Measurements from ENCODE around the gene ADGRG2. TPM values are rescaled to one million over a fixed set of nuclear protein-coding genes. Genes with fewer than 3 reads are reported as not detected.

ADGRG2 gene
- polyA plus RNA-seq, 1 experiment = 0.04 TPM

DNA sequence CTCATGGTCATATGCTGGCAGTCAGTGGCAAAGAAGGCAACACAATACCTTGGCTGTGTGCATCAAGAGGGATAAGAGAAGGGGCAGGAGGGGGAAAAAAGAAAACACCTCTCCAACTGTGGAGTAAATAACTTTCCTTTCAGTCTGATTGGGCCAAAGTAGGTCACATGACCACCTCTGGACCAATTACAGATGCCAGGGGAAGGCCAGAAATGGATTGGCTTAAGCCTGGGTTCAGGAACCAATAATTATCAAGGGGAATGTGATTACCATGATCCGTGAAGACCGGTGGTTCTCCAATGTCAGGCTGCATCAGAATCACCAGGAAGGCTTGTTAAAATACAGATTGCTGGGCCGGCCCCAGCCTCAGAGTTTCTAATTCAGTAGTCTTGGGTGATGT lies 7.4 kb upstream of the ADGRG2 start:
- Histone ChIP-seq H3K4me3 (ENCODE audit: low read depth, low read length) (no peak overlapping the region), H3K27ac (ENCODE audit: low read depth, low read length) (no peak overlapping the region), H3K9me3 (ENCODE audit: control insufficient read depth, insufficient read depth, low read length) (no peaks in the 10 kb centered on the region), H3K27me3 (ENCODE audit: control insufficient read depth, insufficient read depth, low read length) (no peaks in the 10 kb centered on the region)
- ChIA-PET POLR2A (no interaction called here), CTCF (no interaction called here)
- TF ChIP-seq, protein P1, sequence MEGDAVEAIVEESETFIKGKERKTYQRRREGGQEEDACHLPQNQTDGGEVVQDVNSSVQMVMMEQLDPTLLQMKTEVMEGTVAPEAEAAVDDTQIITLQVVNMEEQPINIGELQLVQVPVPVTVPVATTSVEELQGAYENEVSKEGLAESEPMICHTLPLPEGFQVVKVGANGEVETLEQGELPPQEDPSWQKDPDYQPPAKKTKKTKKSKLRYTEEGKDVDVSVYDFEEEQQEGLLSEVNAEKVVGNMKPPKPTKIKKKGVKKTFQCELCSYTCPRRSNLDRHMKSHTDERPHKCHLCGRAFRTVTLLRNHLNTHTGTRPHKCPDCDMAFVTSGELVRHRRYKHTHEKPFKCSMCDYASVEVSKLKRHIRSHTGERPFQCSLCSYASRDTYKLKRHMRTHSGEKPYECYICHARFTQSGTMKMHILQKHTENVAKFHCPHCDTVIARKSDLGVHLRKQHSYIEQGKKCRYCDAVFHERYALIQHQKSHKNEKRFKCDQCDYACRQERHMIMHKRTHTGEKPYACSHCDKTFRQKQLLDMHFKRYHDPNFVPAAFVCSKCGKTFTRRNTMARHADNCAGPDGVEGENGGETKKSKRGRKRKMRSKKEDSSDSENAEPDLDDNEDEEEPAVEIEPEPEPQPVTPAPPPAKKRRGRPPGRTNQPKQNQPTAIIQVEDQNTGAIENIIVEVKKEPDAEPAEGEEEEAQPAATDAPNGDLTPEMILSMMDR (IDR thresholded peaks at IDR 0.05; ENCODE audit: low read depth, low read length) = no peak
- no peak for DNase-seq (ENCODE audit: low read depth, low spot score)

- POLR2A ChIA-PET = no interaction called here
- TF ChIP-seq, protein P1 (IDR thresholded peaks at IDR 0.05; ENCODE audit: low read depth, low read length) = no peak
- no peaks in the 10 kb centered on the region for H3K9me3 ChIP-seq (ENCODE audit: control insufficient read depth, insufficient read depth, low read length)
- CTCF ChIA-PET = no interaction called here
- H3K27ac ChIP-seq (ENCODE audit: low read depth, low read length) = no peak overlapping the region
- H3K4me3 ChIP-seq (ENCODE audit: low read depth, low read length) = no peak overlapping the region
- DNase-seq (ENCODE audit: low read depth, low spot score) = no peak
- peaks cover 9% of the 10 kb centered on the region for H3K27me3 ChIP-seq (ENCODE audit: control insufficient read depth, insufficient read depth, low read length)
Measured at GRCh38 chrX:19127649-19128168, 5.4 kb upstream of the ADGRG2 start.

DNA sequence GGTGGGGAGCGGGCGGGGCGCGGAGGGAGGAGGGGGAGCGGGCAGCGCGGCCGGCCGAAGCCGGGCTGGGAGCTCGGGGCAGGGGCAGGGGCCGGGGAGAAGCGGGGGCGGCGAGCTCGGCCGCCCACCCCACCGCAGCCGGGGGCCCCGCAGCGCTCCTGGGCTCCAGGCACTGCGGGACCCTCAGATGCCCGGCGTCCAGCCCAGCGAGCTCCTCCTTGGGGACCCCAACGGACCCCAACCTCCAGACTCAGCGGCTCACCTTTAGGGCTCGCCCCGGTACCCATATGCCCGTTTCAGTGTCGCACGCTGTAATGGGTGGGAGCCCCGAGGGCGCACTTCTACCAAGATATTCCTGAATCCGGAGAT lies 357 bp upstream of the ADGRG2 start:
- H3K27ac ChIP-seq (ENCODE audit: low read depth, low read length) = no peak overlapping the region
- no peak overlapping the region for H3K4me3 ChIP-seq (ENCODE audit: low read depth, low read length)
- POLR2A ChIA-PET = no interaction called here
- H3K9me3 ChIP-seq (ENCODE audit: control insufficient read depth, insufficient read depth, low read length) = no peaks in the 10 kb centered on the region
- DNase-seq (ENCODE audit: low read depth, low spot score) = no peak
- peaks cover 21% of the 10 kb centered on the region for H3K27me3 ChIP-seq (ENCODE audit: control insufficient read depth, insufficient read depth, low read length)
- CTCF ChIA-PET = interaction anchor here (1.2 kb wide), 1 partner anchor 191 kb away, joined by 3 read pairs; no protein-coding TSS in a partner anchor
- TF ChIP-seq, protein P1 (IDR thresholded peaks at IDR 0.05; ENCODE audit: low read depth, low read length) = no peak

GRCh38 chrX:19121466-19121865 lies 802 bp downstream of the ADGRG2 start:
- Histone ChIP-seq H3K27me3 (ENCODE audit: control insufficient read depth, insufficient read depth, low read length) (peaks cover 21% of the 10 kb centered on the region), H3K9me3 (ENCODE audit: control insufficient read depth, insufficient read depth, low read length) (no peaks in the 10 kb centered on the region), H3K4me3 (ENCODE audit: low read depth, low read length) (no peak overlapping the region; the same call in 1 of the 2 replicates), H3K27ac (ENCODE audit: low read depth, low read length) (no peak overlapping the region)
- POLR2A ChIA-PET = no interaction called here
- CTCF ChIA-PET = interaction anchor here (0.6 to 1.2 kb wide), 2 partner anchors 82 to 331 kb away, joined by 3 to 4 read pairs; no protein-coding TSS in a partner anchor
- DNase-seq (ENCODE audit: low read depth, low spot score) = no peak
- TF ChIP-seq, protein P1 (IDR thresholded peaks at IDR 0.05; ENCODE audit: low read depth, low read length) = no peak

GRCh38 chrX:19110642-19111041 lies 11.6 kb downstream of the ADGRG2 start:
- TF ChIP-seq, protein P1 (IDR thresholded peaks at IDR 0.05; ENCODE audit: low read depth, low read length) = no peak
- POLR2A ChIA-PET = no interaction called here

More at GRCh38 chrX:19110642-19111041, 11.6 kb downstream of the ADGRG2 start:
- CTCF ChIA-PET = no interaction called here
- Histone ChIP-seq H3K27me3 (ENCODE audit: control insufficient read depth, insufficient read depth, low read length) (no peaks in the 10 kb centered on the region), H3K4me3 (ENCODE audit: low read depth, low read length) (no peak overlapping the region), H3K27ac (ENCODE audit: low read depth, low read length) (no peak overlapping the region), H3K9me3 (ENCODE audit: control insufficient read depth, insufficient read depth, low read length) (no peaks in the 10 kb centered on the region)
- no peak for DNase-seq (ENCODE audit: low read depth, low spot score)
